A549 (cell line): ENCODE data around the gene CNNM2. TPM values are rescaled to one million over a fixed set of nuclear protein-coding genes. Genes with fewer than 3 reads are reported as not detected.

ENCODE experiments used
- ATAC-seq, 2 experiments: fragments of 200-7000 bp in 1 of 2; fragments of >200 bp in 1 of 2; cut with Nextera tagmentation in 1 of 2; cut with Tn5 transposase in 1 of 2; 3 replicates each; pipeline versions ENCODE4 v1.8.0 to v1.9.1; 2018 to 2020; ENCODE audit warnings: mild to moderate bottlenecking in 1 of 2, moderate library complexity in 1 of 2
- CTCF ChIA-PET: fragments of 300-600 bp; sonication (Branson Sonifier 250); formaldehyde crosslinking; extraction: SDS; loops from one replicate; lab custom pipeline; 2021; ENCODE audit warnings: antibody characterized with exemption, inconsistent platforms; lab: Yijun Ruan, JAX
- POLR2A ChIA-PET: fragments of 350-600 bp; formaldehyde crosslinking; extraction: SDS; loops from one replicate; lab custom pipeline; 2021; ENCODE audit warnings: antibody characterized with exemption, inconsistent platforms; lab: Yijun Ruan, JAX
- DNase-seq, 2 experiments: peaks; one replicate each; pipeline versions ENCODE4 v3.0.0 to v3.0.0-alpha.2; 2011 to 2016; ENCODE audit warnings: low read depth in 1 of 2, low spot score in 1 of 2
- FAIRE-seq: peaks from 2 replicates; lab custom pipeline; 2011; peaks lifted over from hg19 to GRCh38; lab: Jason Lieb, UNC
- H3K27ac ChIP-seq, 2 experiments: fragments of >200 bp; sonication (Bioruptor Twin); formaldehyde crosslinking; 3 replicates each; pipeline ENCODE4 v1.5.1; 2016 to 2017
- H3K4me1 ChIP-seq: fragments of >200 bp; sonication (Bioruptor Twin); formaldehyde crosslinking; 3 replicates; pipeline ENCODE4 v1.6.1; 2016
- H3K4me2 ChIP-seq: fragments of >200 bp; sonication (Bioruptor Twin); formaldehyde crosslinking; 3 replicates; pipeline ENCODE4 v1.6.1; 2016
- H3K4me3 ChIP-seq: fragments of >200 bp; sonication (Bioruptor Twin); formaldehyde crosslinking; 3 replicates; pipeline ENCODE4 v1.5.1; 2016
- H3K9me3 ChIP-seq: fragments of >200 bp; sonication (Bioruptor Twin); formaldehyde crosslinking; 3 replicates; pipeline ENCODE4 v1.6.1; 2016
- CEBPB ChIP-seq, 2 experiments: fragments of >200 bp in 1 of 2; sonication (Bioruptor Twin) in 1 of 2; formaldehyde crosslinking in 1 of 2; IDR thresholded peaks; 2 replicates each; pipeline ENCODE4 v1.6.1; 2012 to 2016
- ESRRA ChIP-seq: fragments of 150-350 bp; IDR thresholded peaks from 2 replicates; pipeline ENCODE4 v1.6.1; 2014; ENCODE audit warnings: mild to moderate bottlenecking, low read length, borderline replicate concordance
- FOSL2 ChIP-seq, 2 experiments: fragments of 450-650 bp in 1 of 2; fragments of >200 bp in 1 of 2; sonication (Bioruptor Twin) in 1 of 2; formaldehyde crosslinking; IDR thresholded peaks; 2 replicates each; pipeline versions ENCODE4 v1.5.0 to v1.6.1; 2016 to 2020; ENCODE audit warnings: mild to moderate bottlenecking in 1 of 2, moderate library complexity in 1 of 2
- HEYL ChIP-seq: fragments of 250-450 bp; sonication (Bioruptor Pico); IDR thresholded peaks from 2 replicates; pipeline ENCODE4 v1.8.0; 2021; ENCODE audit warnings: mild to moderate bottlenecking, moderate library complexity
- HOXB5 ChIP-seq: fragments of 250-450 bp; sonication (Bioruptor Pico); IDR thresholded peaks from 2 replicates; pipeline ENCODE4 v1.5.0; 2020; ENCODE audit warnings: mild to moderate bottlenecking, moderate library complexity
- JUN ChIP-seq, 2 experiments: fragments of >200 bp; sonication (Bioruptor Twin); formaldehyde crosslinking; IDR thresholded peaks; 2 replicates in 1 of 2; 3 replicates in 1 of 2; pipeline ENCODE4 v1.6.1; 2016 to 2017
- MAFK ChIP-seq: fragments of 450-650 bp; IDR thresholded peaks from 2 replicates; pipeline ENCODE4 v1.6.1; 2014; ENCODE audit not compliant: partially characterized antibody
- NPAS2 ChIP-seq: fragments of 250-450 bp; sonication (Bioruptor Pico); IDR thresholded peaks from 2 replicates; pipeline ENCODE4 v1.8.0; 2022; ENCODE audit warnings: mild to moderate bottlenecking, moderate library complexity, borderline replicate concordance
- POLR2AphosphoS2 ChIP-seq: conservative IDR thresholded peaks from 2 replicates; pipeline ENCODE4 v1.6.1; 2012; ENCODE audit warnings: low read length, improper control_type of control experiment, inconsistent platforms
- SREBF2 ChIP-seq: fragments of 450-650 bp; IDR thresholded peaks from 2 replicates; pipeline ENCODE4 v1.6.1; 2014; ENCODE audit warnings: mild to moderate bottlenecking, moderate library complexity
- TP53 ChIP-seq: fragments of 250-450 bp; sonication (Bioruptor Pico); IDR thresholded peaks from 2 replicates; pipeline ENCODE4 v1.5.0; 2021; ENCODE audit warnings: mild to moderate bottlenecking, moderate library complexity
- ZC3H11A ChIP-seq: fragments of 450-650 bp; IDR thresholded peaks from 2 replicates; pipeline ENCODE4 v1.6.1; 2014; ENCODE audit warnings: antibody characterized with exemption, mild to moderate bottlenecking
- ZFP36 ChIP-seq: fragments of 450-650 bp; IDR thresholded peaks from 2 replicates; pipeline ENCODE4 v1.6.1; 2014; ENCODE audit warnings: borderline replicate concordance; ENCODE audit not compliant: partially characterized antibody
- ZSCAN20 ChIP-seq: fragments of 250-450 bp; sonication (Bioruptor Pico); IDR thresholded peaks from 2 replicates; pipeline ENCODE4 v1.8.0; 2022; ENCODE audit warnings: mild to moderate bottlenecking, moderate library complexity
- WGBS: methylation state at CpG from one replicate; pipeline ENCODE4 v1.1.6; 2017; ENCODE audit errors: missing lambda C conversion rate; 5-methylcytosine and 5-hydroxymethylcytosine counted together
- polyA plus RNA-seq, 4 experiments: library from polyadenylated mRNA; depleted of rRNA in 3 of 4; stranded (reverse); fragments of >200 nt; fragmentation: RNase III in 1 of 4; extraction: RNeasy Plus Mini Kit Qiagen cat#74134 plus additional on column Dnase treatment in 1 of 4; gene quantifications; 2 replicates in 3 of 4; 3 replicates in 1 of 4; pipeline ENCODE4 v1.2.3, GENCODE V29; 2011 to 2017
- TF ChIP-seq, protein P1 (sequence below): fragments of >200 bp; sonication (Bioruptor Twin); formaldehyde crosslinking; IDR thresholded peaks from 3 replicates; pipeline ENCODE4 v1.6.1; 2016
- TF ChIP-seq, protein P2 (sequence below): IDR thresholded peaks from 2 replicates; pipeline ENCODE4 v1.6.1; 2012; ENCODE audit warnings: low read depth, borderline replicate concordance
- TF ChIP-seq, protein P3 (sequence below): fragments of 150-350 bp; IDR thresholded peaks from 2 replicates; pipeline ENCODE4 v1.6.1; 2014; ENCODE audit warnings: low read depth, mild to moderate bottlenecking, low read length
- TF ChIP-seq, protein P4 (sequence below): fragments of 450-650 bp; IDR thresholded peaks from 2 replicates; pipeline ENCODE4 v1.6.1; 2014; ENCODE audit warnings: antibody characterized with exemption
- TF ChIP-seq, protein P5 (sequence below): fragments of >200 bp; sonication (Bioruptor Twin); formaldehyde crosslinking; IDR thresholded peaks from 3 replicates; pipeline ENCODE4 v1.5.1; 2016

CNNM2 gene
- polyA plus RNA-seq, 2 of the 4 experiments (the other 2 are of a cell fraction), result 6.4 to 6.9 TPM

DNA sequence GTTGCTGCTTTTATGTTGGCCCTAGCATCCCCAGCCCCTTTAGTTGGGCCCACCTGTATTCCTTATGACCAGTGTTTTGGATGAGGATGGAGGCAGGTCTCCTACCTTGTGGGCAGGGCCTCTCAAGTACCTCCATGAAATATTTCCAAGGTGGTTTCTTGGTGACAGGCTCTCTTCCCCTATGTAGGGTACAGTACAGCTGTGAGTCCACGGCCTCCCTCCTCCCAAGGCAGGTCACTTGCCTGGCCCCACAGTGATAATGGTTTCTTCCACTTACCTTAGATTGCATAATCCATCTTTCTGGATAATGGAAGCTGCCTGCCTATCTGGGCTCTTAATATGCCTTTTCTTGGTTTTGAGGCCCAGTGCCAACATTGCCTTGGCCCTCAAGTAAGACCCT is 164.6 kb downstream of the CNNM2 start:
- WGBS, result 100% methylated on average over 1 of the region's 1 CpG
- H3K4me1 ChIP-seq, result no peaks in the 10 kb centered on the region
- CTCF ChIA-PET, result interaction anchor here (0.6 kb wide), 1 partner anchor 9 kb away, joined by 3 read pairs; no protein-coding TSS in a partner anchor
- TF ChIP-seq, protein P1, sequence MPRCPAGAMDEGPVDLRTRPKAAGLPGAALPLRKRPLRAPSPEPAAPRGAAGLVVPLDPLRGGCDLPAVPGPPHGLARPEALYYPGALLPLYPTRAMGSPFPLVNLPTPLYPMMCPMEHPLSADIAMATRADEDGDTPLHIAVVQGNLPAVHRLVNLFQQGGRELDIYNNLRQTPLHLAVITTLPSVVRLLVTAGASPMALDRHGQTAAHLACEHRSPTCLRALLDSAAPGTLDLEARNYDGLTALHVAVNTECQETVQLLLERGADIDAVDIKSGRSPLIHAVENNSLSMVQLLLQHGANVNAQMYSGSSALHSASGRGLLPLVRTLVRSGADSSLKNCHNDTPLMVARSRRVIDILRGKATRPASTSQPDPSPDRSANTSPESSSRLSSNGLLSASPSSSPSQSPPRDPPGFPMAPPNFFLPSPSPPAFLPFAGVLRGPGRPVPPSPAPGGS, result no peak
- 0 out of 2 replicates have a peak, but pooled peaks have one; percentile 3 for TF ChIP-seq POLR2AphosphoS2
- no peak for TF ChIP-seq HOXB5 (CRISPR knock-in tag)
- TF ChIP-seq CEBPB (IDR thresholded peaks at IDR 0.05), result peak in 1 of 2 experiments; percentile 34; a peak in 1 of 4 replicates
- H3K4me3 ChIP-seq, result no peak overlapping the region
- POLR2A ChIA-PET, result no interaction called here
- no peak overlapping the region for H3K4me2 ChIP-seq
- ATAC-seq (no peak), FAIRE-seq (no peak), DNase-seq (no peak)
- no peak overlapping the region for H3K27ac ChIP-seq
- no peaks in the 10 kb centered on the region for H3K9me3 ChIP-seq

DNA sequence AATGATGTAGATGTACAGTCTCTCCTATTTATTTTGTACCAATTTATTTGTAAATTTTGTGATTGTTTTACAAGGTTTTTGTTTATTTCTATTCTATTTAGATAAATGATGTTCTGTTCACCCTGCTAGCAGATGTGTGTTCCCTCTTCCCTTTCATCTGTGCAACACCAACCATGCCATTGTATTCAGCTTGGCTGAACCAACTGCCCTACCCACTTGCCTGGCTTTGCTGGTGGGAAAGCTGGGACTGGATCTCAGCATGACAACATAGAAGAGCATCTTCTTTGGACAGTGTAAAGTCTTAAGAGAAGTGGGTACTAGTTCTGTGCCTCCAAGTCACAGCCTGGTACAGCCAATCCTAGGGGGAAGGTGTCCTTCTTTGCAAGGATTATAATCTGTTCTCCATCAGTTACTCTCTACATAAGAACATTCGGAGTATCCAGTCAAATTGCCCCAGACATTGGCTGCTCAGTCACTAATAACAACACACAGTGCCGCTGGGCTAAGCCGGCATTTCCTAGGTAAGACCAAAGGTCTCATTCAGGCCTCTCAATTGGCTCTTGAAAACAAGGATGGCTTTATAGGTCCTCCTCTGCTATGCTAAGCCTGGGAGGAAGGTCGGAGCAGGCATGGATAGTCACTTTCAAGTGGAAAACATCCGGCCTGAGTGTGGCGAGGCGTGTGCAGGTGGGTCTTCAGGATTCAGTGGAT is 165.3 kb downstream of the CNNM2 start:
- ChIA-PET POLR2A (no interaction called here), CTCF (interaction anchor here (0.6 kb wide), 1 partner anchor 8 kb away, joined by 3 read pairs; no protein-coding TSS in a partner anchor)
- WGBS, result 91% methylated on average over 7 of the region's 7 CpGs

More for the DNA sequence above, 165.3 kb downstream of the CNNM2 start:
- Histone ChIP-seq H3K9me3 (no peaks in the 10 kb centered on the region), H3K4me3 (no peak overlapping the region), H3K4me2 (no peak overlapping the region), H3K27ac (no peak overlapping the region), H3K4me1 (no peaks in the 10 kb centered on the region)
- ATAC-seq (no peak), FAIRE-seq (no peak), DNase-seq (no peak)
- TF ChIP-seq, protein P2, sequence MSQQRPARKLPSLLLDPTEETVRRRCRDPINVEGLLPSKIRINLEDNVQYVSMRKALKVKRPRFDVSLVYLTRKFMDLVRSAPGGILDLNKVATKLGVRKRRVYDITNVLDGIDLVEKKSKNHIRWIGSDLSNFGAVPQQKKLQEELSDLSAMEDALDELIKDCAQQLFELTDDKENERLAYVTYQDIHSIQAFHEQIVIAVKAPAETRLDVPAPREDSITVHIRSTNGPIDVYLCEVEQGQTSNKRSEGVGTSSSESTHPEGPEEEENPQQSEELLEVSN, result no peak
- TF ChIP-seq ZFP36, result no peak
- TF ChIP-seq, protein P3, sequence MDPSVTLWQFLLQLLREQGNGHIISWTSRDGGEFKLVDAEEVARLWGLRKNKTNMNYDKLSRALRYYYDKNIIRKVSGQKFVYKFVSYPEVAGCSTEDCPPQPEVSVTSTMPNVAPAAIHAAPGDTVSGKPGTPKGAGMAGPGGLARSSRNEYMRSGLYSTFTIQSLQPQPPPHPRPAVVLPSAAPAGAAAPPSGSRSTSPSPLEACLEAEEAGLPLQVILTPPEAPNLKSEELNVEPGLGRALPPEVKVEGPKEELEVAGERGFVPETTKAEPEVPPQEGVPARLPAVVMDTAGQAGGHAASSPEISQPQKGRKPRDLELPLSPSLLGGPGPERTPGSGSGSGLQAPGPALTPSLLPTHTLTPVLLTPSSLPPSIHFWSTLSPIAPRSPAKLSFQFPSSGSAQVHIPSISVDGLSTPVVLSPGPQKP, result no peak
- TF ChIP-seq NPAS2, result no peak
- no peak for TF ChIP-seq JUN (IDR thresholded peaks at IDR 0.05)
- TF ChIP-seq SREBF2, result no peak
- TF ChIP-seq ZC3H11A, result no peak
- TF ChIP-seq ZSCAN20 (CRISPR knock-in tag), result no peak
- TF ChIP-seq, protein P4, sequence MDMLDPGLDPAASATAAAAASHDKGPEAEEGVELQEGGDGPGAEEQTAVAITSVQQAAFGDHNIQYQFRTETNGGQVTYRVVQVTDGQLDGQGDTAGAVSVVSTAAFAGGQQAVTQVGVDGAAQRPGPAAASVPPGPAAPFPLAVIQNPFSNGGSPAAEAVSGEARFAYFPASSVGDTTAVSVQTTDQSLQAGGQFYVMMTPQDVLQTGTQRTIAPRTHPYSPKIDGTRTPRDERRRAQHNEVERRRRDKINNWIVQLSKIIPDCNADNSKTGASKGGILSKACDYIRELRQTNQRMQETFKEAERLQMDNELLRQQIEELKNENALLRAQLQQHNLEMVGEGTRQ, result no peak
- TF ChIP-seq HOXB5 (CRISPR knock-in tag), result no peak
- TF ChIP-seq MAFK, result no peak
- TF ChIP-seq TP53 (CRISPR knock-in tag), result no peak
- TF ChIP-seq, protein P5, sequence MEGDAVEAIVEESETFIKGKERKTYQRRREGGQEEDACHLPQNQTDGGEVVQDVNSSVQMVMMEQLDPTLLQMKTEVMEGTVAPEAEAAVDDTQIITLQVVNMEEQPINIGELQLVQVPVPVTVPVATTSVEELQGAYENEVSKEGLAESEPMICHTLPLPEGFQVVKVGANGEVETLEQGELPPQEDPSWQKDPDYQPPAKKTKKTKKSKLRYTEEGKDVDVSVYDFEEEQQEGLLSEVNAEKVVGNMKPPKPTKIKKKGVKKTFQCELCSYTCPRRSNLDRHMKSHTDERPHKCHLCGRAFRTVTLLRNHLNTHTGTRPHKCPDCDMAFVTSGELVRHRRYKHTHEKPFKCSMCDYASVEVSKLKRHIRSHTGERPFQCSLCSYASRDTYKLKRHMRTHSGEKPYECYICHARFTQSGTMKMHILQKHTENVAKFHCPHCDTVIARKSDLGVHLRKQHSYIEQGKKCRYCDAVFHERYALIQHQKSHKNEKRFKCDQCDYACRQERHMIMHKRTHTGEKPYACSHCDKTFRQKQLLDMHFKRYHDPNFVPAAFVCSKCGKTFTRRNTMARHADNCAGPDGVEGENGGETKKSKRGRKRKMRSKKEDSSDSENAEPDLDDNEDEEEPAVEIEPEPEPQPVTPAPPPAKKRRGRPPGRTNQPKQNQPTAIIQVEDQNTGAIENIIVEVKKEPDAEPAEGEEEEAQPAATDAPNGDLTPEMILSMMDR, result no peak
- TF ChIP-seq HEYL (CRISPR knock-in tag), result no peak
- TF ChIP-seq ESRRA, result no peak
- TF ChIP-seq FOSL2 (IDR thresholded peaks at IDR 0.05), result no peak
- TF ChIP-seq FOSL2 (CRISPR knock-in tag; IDR thresholded peaks at IDR 0.05), result no peak
